Measurements from ENCODE around the gene PCDHGA10.
"Not testable (repeated sequence)": the region's sequence is repeated elsewhere in the genome, so short reads cannot be mapped to it uniquely, and the experiment has no call there.

The PCDHGA10 gene

DNA sequence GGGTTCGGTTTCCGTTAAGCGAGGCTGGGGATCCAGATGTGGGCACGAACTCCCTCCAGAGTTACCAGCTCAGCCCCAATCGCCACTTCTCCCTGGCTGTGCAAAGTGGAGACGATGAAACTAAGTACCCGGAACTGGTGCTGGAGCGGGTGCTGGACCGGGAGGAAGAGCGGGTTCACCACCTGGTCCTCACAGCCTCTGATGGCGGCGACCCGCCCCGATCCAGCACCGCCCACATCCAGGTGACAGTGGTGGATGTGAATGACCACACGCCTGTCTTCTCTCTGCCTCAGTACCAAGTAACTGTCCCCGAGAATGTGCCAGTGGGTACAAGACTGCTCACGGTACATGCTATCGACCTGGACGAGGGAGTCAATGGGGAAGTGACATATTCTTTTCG is 29.4 kb upstream of the PCDHGA10 start:
- H3K36me3 ChIP-seq (ENCODE audit: control insufficient read depth, insufficient read depth, low read length): no peaks in the 10 kb centered on the region
- TF ChIP-seq, protein P1, sequence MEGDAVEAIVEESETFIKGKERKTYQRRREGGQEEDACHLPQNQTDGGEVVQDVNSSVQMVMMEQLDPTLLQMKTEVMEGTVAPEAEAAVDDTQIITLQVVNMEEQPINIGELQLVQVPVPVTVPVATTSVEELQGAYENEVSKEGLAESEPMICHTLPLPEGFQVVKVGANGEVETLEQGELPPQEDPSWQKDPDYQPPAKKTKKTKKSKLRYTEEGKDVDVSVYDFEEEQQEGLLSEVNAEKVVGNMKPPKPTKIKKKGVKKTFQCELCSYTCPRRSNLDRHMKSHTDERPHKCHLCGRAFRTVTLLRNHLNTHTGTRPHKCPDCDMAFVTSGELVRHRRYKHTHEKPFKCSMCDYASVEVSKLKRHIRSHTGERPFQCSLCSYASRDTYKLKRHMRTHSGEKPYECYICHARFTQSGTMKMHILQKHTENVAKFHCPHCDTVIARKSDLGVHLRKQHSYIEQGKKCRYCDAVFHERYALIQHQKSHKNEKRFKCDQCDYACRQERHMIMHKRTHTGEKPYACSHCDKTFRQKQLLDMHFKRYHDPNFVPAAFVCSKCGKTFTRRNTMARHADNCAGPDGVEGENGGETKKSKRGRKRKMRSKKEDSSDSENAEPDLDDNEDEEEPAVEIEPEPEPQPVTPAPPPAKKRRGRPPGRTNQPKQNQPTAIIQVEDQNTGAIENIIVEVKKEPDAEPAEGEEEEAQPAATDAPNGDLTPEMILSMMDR (IDR thresholded peaks at IDR 0.05; ENCODE audit: insufficient read depth, low read length, poor library complexity, severe bottlenecking): no peak
- no peak overlapping the region for H3K4me3 ChIP-seq (replicated peaks; ENCODE audit: low read depth, low read length)
- H3K27me3 ChIP-seq (replicated peaks; ENCODE audit: control insufficient read depth, insufficient read depth, low read length): no peaks in the 10 kb centered on the region
- DNase-seq (ENCODE audit: extremely low read depth, insufficient read length): no peak

DNA sequence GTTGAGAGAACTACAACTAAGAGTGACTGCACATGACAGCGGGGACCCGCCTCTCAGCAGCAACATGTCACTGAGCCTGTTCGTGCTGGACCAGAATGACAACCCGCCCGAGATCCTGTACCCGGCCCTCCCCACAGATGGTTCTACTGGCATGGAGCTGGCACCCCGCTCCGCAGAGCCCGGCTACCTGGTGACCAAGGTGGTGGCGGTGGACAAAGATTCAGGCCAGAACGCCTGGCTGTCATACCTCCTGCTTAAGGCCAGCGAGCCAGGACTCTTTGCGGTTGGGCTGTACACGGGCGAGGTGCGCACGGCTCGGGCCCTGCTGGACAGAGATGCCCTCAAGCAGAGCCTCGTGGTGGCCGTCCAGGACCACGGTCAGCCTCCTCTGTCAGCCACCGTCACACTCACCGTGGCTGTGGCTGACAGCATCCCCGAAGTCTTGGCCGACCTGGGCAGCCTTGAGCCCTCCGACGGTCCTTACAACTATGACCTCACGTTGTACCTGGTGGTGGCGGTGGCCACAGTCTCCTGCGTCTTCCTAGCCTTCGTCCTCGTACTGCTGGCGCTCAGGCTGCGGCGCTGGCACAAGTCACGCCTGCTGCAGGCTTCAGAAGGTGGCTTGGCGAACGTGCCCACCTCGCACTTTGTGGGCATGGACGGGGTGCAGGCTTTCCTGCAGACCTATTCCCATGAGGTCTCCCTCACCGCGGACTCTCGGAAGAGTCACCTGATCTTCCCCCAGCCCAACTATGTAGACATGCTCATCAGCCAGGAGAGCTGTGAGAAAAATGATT is 28.1 kb upstream of the PCDHGA10 start:
- no peaks in the 10 kb centered on the region for H3K36me3 ChIP-seq (ENCODE audit: control insufficient read depth, insufficient read depth, low read length)
- H3K27me3 ChIP-seq (replicated peaks; ENCODE audit: control insufficient read depth, insufficient read depth, low read length): no peaks in the 10 kb centered on the region
- TF ChIP-seq, protein P1 (IDR thresholded peaks at IDR 0.05; ENCODE audit: insufficient read depth, low read length, poor library complexity, severe bottlenecking): no peak
- H3K4me3 ChIP-seq (replicated peaks; ENCODE audit: low read depth, low read length): no peak overlapping the region
- DNase-seq (ENCODE audit: extremely low read depth, insufficient read length): no peak

DNA sequence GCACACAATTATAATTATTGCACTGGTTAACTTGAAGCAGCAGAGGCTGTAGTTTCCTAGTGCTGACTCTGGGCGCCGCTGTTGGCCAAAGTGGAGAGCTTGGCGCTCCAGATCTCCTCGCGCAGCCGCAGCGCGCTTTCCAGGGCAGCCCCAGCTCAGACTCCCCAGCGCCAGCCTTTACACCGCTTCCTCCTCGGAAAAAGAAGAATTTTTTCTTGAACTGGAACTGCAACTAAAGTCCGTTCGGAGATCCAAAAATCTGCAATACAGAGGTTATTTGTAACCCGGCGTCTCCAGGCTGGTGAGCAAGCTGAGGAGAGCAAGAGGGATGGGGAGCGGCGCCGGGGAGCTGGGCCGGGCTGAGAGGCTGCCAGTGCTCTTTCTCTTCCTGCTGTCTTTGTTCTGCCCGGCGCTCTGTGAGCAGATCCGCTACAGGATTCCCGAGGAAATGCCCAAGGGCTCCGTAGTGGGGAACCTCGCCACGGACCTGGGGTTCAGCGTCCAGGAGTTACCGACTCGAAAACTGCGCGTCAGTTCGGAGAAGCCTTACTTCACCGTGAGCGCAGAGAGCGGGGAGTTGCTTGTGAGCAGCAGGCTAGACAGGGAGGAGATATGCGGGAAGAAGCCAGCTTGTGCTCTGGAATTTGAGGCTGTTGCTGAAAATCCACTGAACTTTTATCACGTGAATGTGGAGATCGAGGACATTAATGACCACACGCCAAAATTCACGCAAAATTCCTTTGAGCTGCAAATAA is 25.1 kb upstream of the PCDHGA10 start, which contains the start of gene PCDHGB4:
Gene PCDHGB4, plus strand, starts transcription at position 142 of the 755 bp plus-strand sequence. Its CDS starts 187 bp downstream, at position 329.
- H3K4me3 ChIP-seq (replicated peaks; ENCODE audit: low read depth, low read length); DNase-seq (ENCODE audit: extremely low read depth, insufficient read length); H3K27me3 ChIP-seq (replicated peaks; ENCODE audit: control insufficient read depth, insufficient read depth, low read length); H3K36me3 ChIP-seq (ENCODE audit: control insufficient read depth, insufficient read depth, low read length): not testable (repeated sequence)

DNA sequence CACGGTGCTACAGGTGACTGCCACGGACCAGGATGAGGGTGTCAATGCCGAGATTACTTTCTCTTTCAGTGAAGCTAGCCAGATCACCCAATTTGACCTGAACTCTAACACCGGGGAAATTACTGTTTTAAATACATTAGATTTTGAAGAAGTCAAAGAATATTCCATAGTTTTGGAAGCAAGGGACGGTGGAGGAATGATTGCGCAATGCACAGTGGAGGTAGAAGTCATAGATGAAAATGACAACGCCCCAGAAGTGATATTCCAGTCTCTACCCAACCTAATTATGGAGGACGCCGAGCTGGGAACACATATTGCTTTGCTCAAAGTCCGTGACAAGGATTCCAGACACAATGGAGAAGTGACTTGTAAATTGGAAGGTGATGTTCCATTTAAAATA is 24.1 kb upstream of the PCDHGA10 start:
- Histone ChIP-seq H3K27me3 (replicated peaks; ENCODE audit: control insufficient read depth, insufficient read depth, low read length) (no peaks in the 10 kb centered on the region), H3K4me3 (replicated peaks; ENCODE audit: low read depth, low read length) (no peak overlapping the region), H3K36me3 (ENCODE audit: control insufficient read depth, insufficient read depth, low read length) (no peaks in the 10 kb centered on the region)
- TF ChIP-seq, protein P1 (IDR thresholded peaks at IDR 0.05; ENCODE audit: insufficient read depth, low read length, poor library complexity, severe bottlenecking): no peak
- no peak for DNase-seq (ENCODE audit: extremely low read depth, insufficient read length)

DNA sequence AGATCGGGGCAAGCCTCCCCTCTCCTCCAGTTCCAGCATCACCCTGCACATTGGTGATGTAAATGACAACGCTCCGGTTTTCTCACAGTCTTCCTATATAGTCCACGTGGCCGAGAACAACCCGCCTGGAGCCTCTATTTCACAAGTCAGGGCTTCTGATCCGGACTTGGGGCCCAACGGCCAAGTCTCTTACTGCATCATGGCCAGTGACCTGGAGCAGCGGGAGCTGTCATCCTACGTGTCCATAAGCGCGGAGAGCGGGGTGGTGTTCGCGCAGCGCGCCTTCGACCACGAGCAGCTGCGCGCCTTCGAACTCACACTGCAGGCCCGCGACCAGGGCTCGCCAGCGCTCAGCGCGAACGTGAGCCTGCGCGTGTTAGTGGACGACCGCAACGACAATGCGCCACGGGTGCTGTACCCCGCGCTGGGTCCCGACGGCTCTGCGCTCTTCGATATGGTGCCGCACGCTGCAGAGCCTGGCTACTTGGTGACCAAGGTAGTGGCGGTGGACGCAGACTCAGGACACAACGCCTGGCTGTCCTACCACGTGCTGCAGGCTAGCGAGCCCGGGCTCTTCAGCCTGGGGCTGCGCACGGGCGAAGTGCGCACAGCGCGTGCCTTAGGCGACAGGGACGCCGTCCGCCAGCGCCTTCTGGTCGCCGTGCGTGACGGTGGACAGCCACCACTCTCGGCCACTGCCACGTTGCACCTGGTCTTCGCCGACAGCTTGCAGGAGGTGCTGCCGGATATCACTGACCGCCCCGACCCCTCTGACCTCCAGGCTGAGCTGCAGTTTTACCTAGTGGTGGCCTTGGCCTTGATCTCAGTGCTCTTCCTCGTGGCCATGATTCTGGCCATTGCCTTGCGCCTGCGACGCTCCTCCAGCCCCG is 23.4 kb upstream of the PCDHGA10 start:
- Histone ChIP-seq H3K4me3 (replicated peaks; ENCODE audit: low read depth, low read length) (no peak overlapping the region), H3K27me3 (replicated peaks; ENCODE audit: control insufficient read depth, insufficient read depth, low read length) (no peaks in the 10 kb centered on the region), H3K36me3 (ENCODE audit: control insufficient read depth, insufficient read depth, low read length) (no peaks in the 10 kb centered on the region)
- no peak for DNase-seq (ENCODE audit: extremely low read depth, insufficient read length)
- TF ChIP-seq, protein P1 (IDR thresholded peaks at IDR 0.05; ENCODE audit: insufficient read depth, low read length, poor library complexity, severe bottlenecking): no peak

Data from GM06990 (cell line).